SK-N-SH (cell line): ENCODE measurements around the gene NOTCH3. TPM values are rescaled to one million over a fixed set of nuclear protein-coding genes. Genes with fewer than 3 reads are reported as not detected.

Experiments used
- CTCF ChIA-PET: fragments of 300-600, 350-600 bp; formaldehyde crosslinking; extraction: SDS; loops from one replicate; lab custom pipeline; 2021; lab: Yijun Ruan, JAX
- POLR2A ChIA-PET: fragments of 350-600 bp; sonication (Branson Sonifier 250); formaldehyde crosslinking; extraction: SDS; loops from one replicate; lab custom pipeline; 2020; ENCODE audit warnings: antibody characterized with exemption, inconsistent platforms; lab: Yijun Ruan, JAX
- DNase-seq: peaks from one replicate; pipeline ENCODE4 v3.0.0; 2012
- H2AFZ ChIP-seq: fragments of 200-600 bp; sonication (generic); 2 replicates; pipeline ENCODE4 v1.8.1; 2016; ENCODE audit warnings: antibody characterized with exemption, mild to moderate bottlenecking, low read depth
- H3F3A ChIP-seq: fragments of 200-600 bp; sonication (generic); replicated peaks from 2 replicates; pipeline ENCODE3; 2016; ENCODE audit warnings: antibody characterized with exemption, mild to moderate bottlenecking; ENCODE audit not compliant: insufficient read depth
- H3K27ac ChIP-seq, 2 experiments: fragments of 200-500 bp in 1 of 2; fragments of 200-600 bp in 1 of 2; sonication (Bioruptor generic) in 1 of 2; sonication (generic), shearing (Covaris generic) in 1 of 2; 2 replicates each; pipeline versions ENCODE4 v1.5.1 to v1.6.1; 2014 to 2016; ENCODE audit warnings: low read depth in 2 of 2, inconsistent platforms in 1 of 2, low read length in 1 of 2, mild to moderate bottlenecking in 1 of 2, mixed read lengths in 1 of 2
- H3K27me3 ChIP-seq: fragments of 200-600 bp; sonication (generic), shearing (Covaris generic); 2 replicates; pipeline ENCODE4 v1.6.1; 2016; ENCODE audit warnings: mixed run types; ENCODE audit not compliant: insufficient read depth
- H3K36me3 ChIP-seq, 2 experiments: fragments of 200-500 bp in 1 of 2; fragments of 200-600 bp in 1 of 2; sonication (Bioruptor generic) in 1 of 2; sonication (generic) in 1 of 2; replicated peaks in 1 of 2; 2 replicates each; pipeline versions ENCODE3 to v1.5.1; 2014 to 2016; ENCODE audit warnings: low read length in 1 of 2, mild to moderate bottlenecking in 1 of 2; ENCODE audit not compliant: insufficient read depth in 2 of 2, control insufficient read depth in 1 of 2
- H3K4me1 ChIP-seq, 2 experiments: fragments of 200-500 bp in 1 of 2; fragments of 200-600 bp in 1 of 2; sonication (Bioruptor generic) in 1 of 2; sonication (generic), shearing (Covaris generic) in 1 of 2; 2 replicates each; pipeline versions ENCODE4 v1.5.1 to v1.6.1; 2014 to 2016; ENCODE audit warnings: low read depth in 1 of 2, low read length in 1 of 2, mixed run types in 1 of 2; ENCODE audit not compliant: insufficient read depth in 2 of 2, control insufficient read depth in 1 of 2
- H3K4me2 ChIP-seq: fragments of 200-600 bp; sonication (generic), shearing (Covaris generic); 2 replicates; pipeline ENCODE4 v1.6.1; 2017; ENCODE audit warnings: mixed run types
- H3K4me3 ChIP-seq, 2 experiments: fragments of 200-500 bp in 1 of 2; fragments of 200-600 bp in 1 of 2; sonication (Bioruptor generic) in 1 of 2; sonication (generic), shearing (Covaris generic) in 1 of 2; 2 replicates each; pipeline versions ENCODE4 v1.5.1 to v1.8.1; 2014 to 2016; ENCODE audit warnings: low read depth in 2 of 2, inconsistent platforms in 1 of 2, low read length in 1 of 2, mild to moderate bottlenecking in 1 of 2, mixed read lengths in 1 of 2, moderate library complexity in 1 of 2
- H3K79me2 ChIP-seq: fragments of 200-600 bp; sonication (generic); 2 replicates; pipeline ENCODE4 v1.8.1; 2017; ENCODE audit warnings: mild to moderate bottlenecking; ENCODE audit not compliant: insufficient read depth
- H3K9ac ChIP-seq: fragments of 200-600 bp; sonication (generic); 2 replicates; pipeline ENCODE4 v1.6.1; 2017; ENCODE audit warnings: mixed run types
- H3K9me2 ChIP-seq: fragments of 200-600 bp; sonication (generic); 2 replicates; pipeline ENCODE4 v1.6.1; 2017; ENCODE audit warnings: mixed run types
- H3K9me3 ChIP-seq: fragments of 200-600 bp; sonication (generic); 2 replicates; pipeline ENCODE4 v1.6.1; 2017; ENCODE audit warnings: mixed run types, mild to moderate bottlenecking, moderate library complexity
- H4K20me1 ChIP-seq: fragments of 200-600 bp; sonication (generic); 2 replicates; pipeline ENCODE4 v1.6.1; 2017; ENCODE audit warnings: mild to moderate bottlenecking, mixed run types; ENCODE audit not compliant: insufficient read depth
- CHD2 ChIP-seq: fragments of 150-350 bp; IDR thresholded peaks from 2 replicates; pipeline ENCODE4 v1.6.1; 2018; ENCODE audit warnings: low read length; ENCODE audit not compliant: partially characterized antibody
- EZH2phosphoT487 ChIP-seq: fragments of 200-600 bp; sonication (generic); IDR thresholded peaks from 2 replicates; pipeline ENCODE4 v1.6.1; 2017; ENCODE audit warnings: low read depth, mixed run types, mild to moderate bottlenecking, antibody characterized with exemption, moderate library complexity, borderline replicate concordance
- GABPA ChIP-seq: IDR thresholded peaks from 2 replicates; pipeline ENCODE4 v1.4.0; 2012; ENCODE audit warnings: low read depth, mild to moderate bottlenecking
- IRF3 ChIP-seq: fragments of 150-350 bp; IDR thresholded peaks from 2 replicates; pipeline ENCODE4 v1.6.1; 2016; ENCODE audit warnings: mild to moderate bottlenecking, low read depth, low read length
- JUND ChIP-seq: IDR thresholded peaks from 2 replicates; pipeline ENCODE4 v1.4.0; 2012
- MEF2A ChIP-seq: IDR thresholded peaks from 2 replicates; pipeline ENCODE4 v1.4.0; 2012; ENCODE audit warnings: low read depth, borderline replicate concordance
- MXI1 ChIP-seq: IDR thresholded peaks from 2 replicates; pipeline ENCODE4 v1.6.1; 2012; ENCODE audit warnings: mild to moderate bottlenecking, low read depth, low read length, improper control_type of control experiment
- NRF1 ChIP-seq: IDR thresholded peaks from 2 replicates; pipeline ENCODE4 v1.6.1; 2012; ENCODE audit warnings: low read depth, mild to moderate bottlenecking, low read length
- POLR2AphosphoS5 ChIP-seq: IDR thresholded peaks from 2 replicates; pipeline ENCODE4 v1.6.1; 2012; ENCODE audit warnings: low read depth, low read length
- RAD21 ChIP-seq: IDR thresholded peaks from 2 replicates; pipeline ENCODE4 v1.6.1; 2012; ENCODE audit warnings: mild to moderate bottlenecking, low read length
- RXRA ChIP-seq: IDR thresholded peaks from 2 replicates; pipeline ENCODE4 v1.4.0; 2012; ENCODE audit warnings: low read depth, mild to moderate bottlenecking, borderline replicate concordance
- SIN3A ChIP-seq: IDR thresholded peaks from 2 replicates; pipeline ENCODE4 v1.6.1; 2012; ENCODE audit warnings: low read depth, mild to moderate bottlenecking, low read length, moderate library complexity, borderline replicate concordance
- TAF1 ChIP-seq: IDR thresholded peaks from 2 replicates; pipeline ENCODE4 v1.6.1; 2012; ENCODE audit warnings: low read depth, mild to moderate bottlenecking, low read length, moderate library complexity, borderline replicate concordance
- WGBS: methylation state at CpG from one replicate; pipeline ENCODE4 v1.1.6; 2017; ENCODE audit warnings: low lambda C conversion rate; 5-methylcytosine and 5-hydroxymethylcytosine counted together
- polyA plus RNA-seq, 3 experiments: library from polyadenylated mRNA; depleted of rRNA; stranded (reverse); fragments of >200 nt; gene quantifications; 2 replicates each; pipeline ENCODE4 v1.2.3, GENCODE V29; 2012
- TF ChIP-seq, protein P1 (sequence below): IDR thresholded peaks from 2 replicates; pipeline ENCODE4 v1.4.0; 2012; ENCODE audit warnings: low read depth, borderline replicate concordance
- TF ChIP-seq, protein P2 (sequence below): fragments of 200-600 bp; sonication (generic); IDR thresholded peaks from 2 replicates; pipeline ENCODE4 v1.6.1; 2017; ENCODE audit warnings: antibody characterized with exemption, mild to moderate bottlenecking, moderate library complexity
- TF ChIP-seq, protein P3 (sequence below): IDR thresholded peaks from 2 replicates; pipeline ENCODE4 v1.4.0; 2012; ENCODE audit warnings: low read depth, borderline replicate concordance
- TF ChIP-seq, protein P4 (sequence below): IDR thresholded peaks from 2 replicates; pipeline ENCODE4 v1.4.0; 2012; ENCODE audit warnings: low read depth

Gene NOTCH3
- polyA plus RNA-seq, 1 of the 3 experiments (the other 2 are of a cell fraction): 7.0 TPM

GRCh38 chr19:15123031-15123890 lies 77.5 kb downstream of the NOTCH3 start:
- no peaks in the 10 kb centered on the region for H4K20me1 ChIP-seq
- no peak for DNase-seq
- H3K4me3 ChIP-seq: no peak overlapping the region; a peak in 1 of 4 replicates
- ChIA-PET CTCF (interaction anchor here (1.0 to 2.3 kb wide), 4 partner anchors 22 to 38 kb away, joined by 3 to 12 read pairs (median 8); no protein-coding TSS in a partner anchor), POLR2A (interaction anchor here (1.3 to 2.2 kb wide), 3 partner anchors 10 to 166 kb away, joined by 4 to 8 read pairs (median 7); partner anchors contain the start of gene SYDE1)
- no peak for TF ChIP-seq SIN3A
- TF ChIP-seq JUND: no peak
- TF ChIP-seq EZH2phosphoT487: no peak
- TF ChIP-seq NRF1: no peak
- no peak for TF ChIP-seq RXRA
- TF ChIP-seq TAF1: no peak
- TF ChIP-seq MXI1: no peak
- TF ChIP-seq, protein P1, sequence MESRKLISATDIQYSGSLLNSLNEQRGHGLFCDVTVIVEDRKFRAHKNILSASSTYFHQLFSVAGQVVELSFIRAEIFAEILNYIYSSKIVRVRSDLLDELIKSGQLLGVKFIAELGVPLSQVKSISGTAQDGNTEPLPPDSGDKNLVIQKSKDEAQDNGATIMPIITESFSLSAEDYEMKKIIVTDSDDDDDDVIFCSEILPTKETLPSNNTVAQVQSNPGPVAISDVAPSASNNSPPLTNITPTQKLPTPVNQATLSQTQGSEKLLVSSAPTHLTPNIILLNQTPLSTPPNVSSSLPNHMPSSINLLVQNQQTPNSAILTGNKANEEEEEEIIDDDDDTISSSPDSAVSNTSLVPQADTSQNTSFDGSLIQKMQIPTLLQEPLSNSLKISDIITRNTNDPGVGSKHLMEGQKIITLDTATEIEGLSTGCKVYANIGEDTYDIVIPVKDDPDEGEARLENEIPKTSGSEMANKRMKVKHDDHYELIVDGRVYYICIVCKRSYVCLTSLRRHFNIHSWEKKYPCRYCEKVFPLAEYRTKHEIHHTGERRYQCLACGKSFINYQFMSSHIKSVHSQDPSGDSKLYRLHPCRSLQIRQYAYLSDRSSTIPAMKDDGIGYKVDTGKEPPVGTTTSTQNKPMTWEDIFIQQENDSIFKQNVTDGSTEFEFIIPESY: no peak
- H2AFZ ChIP-seq: no peak overlapping the region
- H3K27me3 ChIP-seq: no peaks in the 10 kb centered on the region
- no peak overlapping the region for H3K9ac ChIP-seq
- WGBS: 98% methylated on average over 17 of the region's 22 CpGs
- peak overlapping the region in 1 of 2 experiments; percentile 34; a peak in 1 of 4 replicates for H3K27ac ChIP-seq
- no peaks in the 10 kb centered on the region for H3K9me3 ChIP-seq
- H3F3A ChIP-seq: peaks cover 5% of the 10 kb centered on the region
- H3K9me2 ChIP-seq: no peaks in the 10 kb centered on the region
- H3K36me3 ChIP-seq: peaks cover 15 to 22% of the 10 kb centered on the region in 2 experiments
- peaks cover 21% of the 10 kb centered on the region; the same call in 1 of the 2 replicates for H3K79me2 ChIP-seq
- peak overlapping the region; percentile 97; the same call in 1 of the 2 replicates for H3K4me2 ChIP-seq
- peaks cover 0 to 19% of the 10 kb centered on the region in 2 experiments; a peak in 2 of 4 replicates for H3K4me1 ChIP-seq

- WGBS: 97% methylated on average over 17 of the region's 21 CpGs
- POLR2A ChIA-PET: no interaction called here
- Histone ChIP-seq H3K9me2 (no peaks in the 10 kb centered on the region), H3F3A (peaks cover 5% of the 10 kb centered on the region), H3K27me3 (no peaks in the 10 kb centered on the region), H3K4me2 (no peak overlapping the region), H3K4me3 (no peak overlapping the region), H3K9me3 (no peaks in the 10 kb centered on the region), H3K27ac (no peak overlapping the region), H3K9ac (no peak overlapping the region), H3K79me2 (peaks cover 21% of the 10 kb centered on the region; the same call in 1 of the 2 replicates), H4K20me1 (no peaks in the 10 kb centered on the region), H3K4me1 (peaks cover 0 to 19% of the 10 kb centered on the region in 2 experiments; a peak in 2 of 4 replicates), H2AFZ (no peak overlapping the region), H3K36me3 (peaks cover 18 to 27% of the 10 kb centered on the region in 2 experiments)
- DNase-seq: no peak
- CTCF ChIA-PET: no interaction called here
- TF ChIP-seq POLR2AphosphoS5 (no peak), MEF2A (no peak), IRF3 (no peak), MXI1 (no peak), RAD21 (no peak), GABPA (no peak), CHD2 (no peak)
- TF ChIP-seq, protein P2, sequence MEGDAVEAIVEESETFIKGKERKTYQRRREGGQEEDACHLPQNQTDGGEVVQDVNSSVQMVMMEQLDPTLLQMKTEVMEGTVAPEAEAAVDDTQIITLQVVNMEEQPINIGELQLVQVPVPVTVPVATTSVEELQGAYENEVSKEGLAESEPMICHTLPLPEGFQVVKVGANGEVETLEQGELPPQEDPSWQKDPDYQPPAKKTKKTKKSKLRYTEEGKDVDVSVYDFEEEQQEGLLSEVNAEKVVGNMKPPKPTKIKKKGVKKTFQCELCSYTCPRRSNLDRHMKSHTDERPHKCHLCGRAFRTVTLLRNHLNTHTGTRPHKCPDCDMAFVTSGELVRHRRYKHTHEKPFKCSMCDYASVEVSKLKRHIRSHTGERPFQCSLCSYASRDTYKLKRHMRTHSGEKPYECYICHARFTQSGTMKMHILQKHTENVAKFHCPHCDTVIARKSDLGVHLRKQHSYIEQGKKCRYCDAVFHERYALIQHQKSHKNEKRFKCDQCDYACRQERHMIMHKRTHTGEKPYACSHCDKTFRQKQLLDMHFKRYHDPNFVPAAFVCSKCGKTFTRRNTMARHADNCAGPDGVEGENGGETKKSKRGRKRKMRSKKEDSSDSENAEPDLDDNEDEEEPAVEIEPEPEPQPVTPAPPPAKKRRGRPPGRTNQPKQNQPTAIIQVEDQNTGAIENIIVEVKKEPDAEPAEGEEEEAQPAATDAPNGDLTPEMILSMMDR: no peak
- TF ChIP-seq, protein P3, sequence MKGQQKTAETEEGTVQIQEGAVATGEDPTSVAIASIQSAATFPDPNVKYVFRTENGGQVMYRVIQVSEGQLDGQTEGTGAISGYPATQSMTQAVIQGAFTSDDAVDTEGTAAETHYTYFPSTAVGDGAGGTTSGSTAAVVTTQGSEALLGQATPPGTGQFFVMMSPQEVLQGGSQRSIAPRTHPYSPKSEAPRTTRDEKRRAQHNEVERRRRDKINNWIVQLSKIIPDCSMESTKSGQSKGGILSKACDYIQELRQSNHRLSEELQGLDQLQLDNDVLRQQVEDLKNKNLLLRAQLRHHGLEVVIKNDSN: no peak
- TF ChIP-seq, protein P4, sequence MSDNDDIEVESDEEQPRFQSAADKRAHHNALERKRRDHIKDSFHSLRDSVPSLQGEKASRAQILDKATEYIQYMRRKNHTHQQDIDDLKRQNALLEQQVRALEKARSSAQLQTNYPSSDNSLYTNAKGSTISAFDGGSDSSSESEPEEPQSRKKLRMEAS: no peak
These were observed 78.3 kb downstream of the NOTCH3 start for GRCh38 chr19:15122331-15123030.
